Colon (tissue), 2 donors: ENCODE measurements around the gene HEATR5A.
"Not testable (repeated sequence)": the region's sequence is repeated elsewhere in the genome, so short reads cannot be mapped to it uniquely, and the experiment has no call there.

Source experiments
- FAIRE-seq: peaks from 2 replicates; lab custom pipeline; 2012; peaks lifted over from hg19 to GRCh38; lab: Jason Lieb, UNC
- donor health status: control.
- donor health status: control.

HEATR5A gene

GRCh38 chr14:31326111-31326510, 94.2 kb downstream of the HEATR5A start:
- no peak for FAIRE-seq

- FAIRE-seq: no peak
Observed at GRCh38 chr14:31323419-31323818, 96.9 kb downstream of the HEATR5A start.

- no peak for FAIRE-seq
Observed at GRCh38 chr14:31320922-31321766, 99.2 kb downstream of the HEATR5A start.

- no peak for FAIRE-seq
Observed at GRCh38 chr14:31320216-31320615, 100.1 kb downstream of the HEATR5A start.

- no peak for FAIRE-seq
Observed at GRCh38 chr14:31319701-31320100, 100.6 kb downstream of the HEATR5A start.

- no peak for FAIRE-seq
Observed at GRCh38 chr14:31312934-31313333, 107.4 kb downstream of the HEATR5A start.

- not testable (repeated sequence) for FAIRE-seq
Observed at GRCh38 chr14:31312370-31312769, 108.0 kb downstream of the HEATR5A start.

- FAIRE-seq: no peak
Observed at GRCh38 chr14:31307618-31308017, 112.7 kb downstream of the HEATR5A start.

- no peak for FAIRE-seq
Observed at GRCh38 chr14:31307198-31307597, 113.2 kb downstream of the HEATR5A start.

- FAIRE-seq: no peak
Observed at GRCh38 chr14:31303654-31304053, 116.7 kb downstream of the HEATR5A start.

GRCh38 chr14:31300883-31301282, 119.5 kb downstream of the HEATR5A start:
- FAIRE-seq: no peak

- FAIRE-seq: no peak
Observed at GRCh38 chr14:31300296-31300695, 120.1 kb downstream of the HEATR5A start.

- FAIRE-seq: no peak
Observed at GRCh38 chr14:31297701-31298344, 122.5 kb downstream of the HEATR5A start.

- FAIRE-seq: no peak
Observed at GRCh38 chr14:31297112-31297511, 123.2 kb downstream of the HEATR5A start.

- FAIRE-seq: no peak
Observed at GRCh38 chr14:31294746-31295405, 125.5 kb downstream of the HEATR5A start.

- no peak for FAIRE-seq
Observed at GRCh38 chr14:31292937-31293616, 127.3 kb downstream of the HEATR5A start.

GRCh38 chr14:31291210-31291609, 129.1 kb downstream of the HEATR5A start:
- no peak for FAIRE-seq

GRCh38 chr14:31287294-31287972, 132.9 kb downstream of the HEATR5A start:
- FAIRE-seq: no peak

- no peak for FAIRE-seq
Observed at GRCh38 chr14:31286456-31287293, 133.7 kb downstream of the HEATR5A start.

- FAIRE-seq: no peak
Observed at GRCh38 chr14:31283578-31284252, 136.6 kb downstream of the HEATR5A start.
